Left renal pelvis (tissue), 4 donors: Measurements from ENCODE around the gene ETS1. TPM values are rescaled to one million over a fixed set of nuclear protein-coding genes. Genes with fewer than 3 reads are reported as not detected.

Experiments
- DNase-seq, 4 donors: peaks; one replicate each; pipeline ENCODE4 v3.0.0-alpha.2; 2013; ENCODE audit warnings: low read depth in 4 of 4, low spot score in 3 of 4
- polyA plus RNA-seq, 4 donors: library from polyadenylated mRNA; unstranded; fragments of 120-200 nt; gene quantifications; one replicate each; pipeline ENCODE4 v1.2.1, GENCODE V29; 2013; ENCODE audit not compliant: insufficient read length in 4 of 4

Gene ETS1
- polyA plus RNA-seq, 4 donors, result 61.3 to 83.5 (median 70.9) TPM

DNA sequence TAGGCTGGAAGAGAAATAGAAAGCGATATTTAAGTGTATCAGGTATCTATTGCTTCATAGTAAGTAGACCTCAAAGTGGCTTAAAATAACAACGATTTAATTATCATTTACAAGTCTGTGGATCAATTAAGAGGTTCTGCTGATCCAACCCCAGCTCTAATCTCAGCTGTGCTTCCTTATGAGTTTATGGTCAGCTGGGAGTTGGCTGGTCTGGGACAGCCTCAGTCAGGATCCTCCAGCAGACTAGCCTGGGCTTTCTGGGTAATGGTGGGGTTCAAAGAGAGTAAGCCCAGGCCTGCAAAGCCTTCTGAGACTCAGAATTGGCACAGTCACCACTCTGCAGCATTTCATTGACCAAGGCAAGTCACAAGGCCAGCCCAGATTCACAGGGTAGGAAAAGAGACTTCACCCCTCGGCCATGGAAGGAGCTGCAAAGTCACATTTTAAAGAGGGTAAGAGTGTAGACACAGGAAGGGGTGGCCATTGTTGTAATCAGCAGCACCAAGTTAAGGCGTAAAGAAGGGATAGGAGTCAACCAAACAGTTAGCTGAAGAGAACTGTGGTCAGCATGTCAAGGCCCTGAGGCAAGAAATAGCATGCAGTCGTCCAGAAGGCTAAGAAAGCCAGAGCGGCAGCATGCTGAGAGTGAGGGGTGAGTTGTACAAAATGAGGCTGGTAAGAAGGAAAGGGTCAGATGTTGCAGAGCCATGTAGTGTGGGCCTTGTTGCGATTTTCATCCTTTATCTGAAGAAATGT, 168.2 kb downstream of the ETS1 start:
- no peak for DNase-seq

DNA sequence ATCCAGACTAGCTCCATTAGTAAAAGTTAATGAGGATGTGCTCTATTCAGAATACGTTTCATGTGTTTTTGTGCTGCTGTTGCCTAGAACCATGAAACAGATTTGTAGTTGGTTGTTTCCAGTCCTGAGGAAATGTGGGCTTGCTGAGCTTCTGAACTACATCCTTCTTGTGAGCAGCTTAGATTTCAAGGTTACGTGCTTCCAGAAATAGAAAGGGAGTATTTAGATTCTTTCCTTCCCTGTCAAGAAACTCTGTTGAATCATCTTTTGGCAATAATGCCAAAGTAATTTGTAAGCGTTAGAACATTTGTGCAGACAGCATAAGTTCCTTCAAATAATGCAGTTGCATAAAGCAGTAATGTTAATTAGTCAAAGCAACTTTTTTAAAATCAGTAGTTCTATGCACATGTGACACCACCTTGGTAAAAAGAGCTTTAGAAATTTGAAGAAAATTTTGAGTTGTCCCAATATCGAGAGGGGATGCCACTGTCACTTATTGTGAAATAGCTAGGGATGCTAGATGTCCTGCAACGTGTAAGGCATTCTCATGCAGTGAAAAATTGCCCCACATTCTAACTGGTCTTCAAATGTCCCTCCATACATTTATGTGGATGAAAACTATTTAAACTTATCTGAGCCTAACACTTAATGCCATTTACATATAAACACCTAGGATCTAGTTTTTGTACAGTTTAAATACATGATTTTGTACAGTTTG, 169.6 kb downstream of the ETS1 start:
- DNase-seq, result no peak

DNA sequence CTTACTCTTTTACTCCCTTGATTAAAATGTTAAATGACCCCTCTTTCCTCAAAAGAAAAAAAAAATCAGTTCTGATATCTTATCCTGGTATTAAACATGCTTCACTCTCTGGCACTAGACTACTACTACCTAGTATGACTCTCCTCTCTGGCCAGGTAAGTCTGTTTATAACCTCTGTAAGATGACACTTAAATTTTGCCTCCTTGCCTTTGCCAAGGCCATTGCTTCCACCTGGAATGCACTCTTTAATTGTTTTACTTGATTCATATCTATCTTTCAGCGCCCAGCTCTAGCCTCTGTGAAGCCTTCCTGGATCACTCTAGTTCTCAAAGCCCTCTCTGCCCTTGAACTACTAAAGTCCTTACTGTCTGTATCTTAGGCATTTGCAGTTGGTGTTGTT, 170.4 kb downstream of the ETS1 start:
- no peak for DNase-seq

DNA sequence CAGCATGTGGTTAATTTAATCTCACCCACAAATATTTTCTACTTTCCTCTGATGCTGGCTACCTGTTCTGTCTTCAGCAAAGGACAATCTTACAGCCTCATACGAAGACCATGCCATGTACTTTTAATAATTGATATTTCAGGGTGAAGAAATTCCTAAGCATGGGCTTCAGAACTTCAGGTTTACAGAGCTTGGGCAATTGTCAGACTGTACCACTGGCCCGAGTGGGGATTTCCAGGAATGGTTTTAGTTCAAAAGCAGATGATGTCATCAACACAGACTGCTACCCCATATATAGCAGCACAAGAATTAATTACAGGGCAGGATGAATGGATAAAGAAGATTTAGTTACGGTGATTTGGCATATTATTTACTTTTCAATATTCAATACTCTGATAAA, 171.8 kb downstream of the ETS1 start:
- no peak for DNase-seq

DNA sequence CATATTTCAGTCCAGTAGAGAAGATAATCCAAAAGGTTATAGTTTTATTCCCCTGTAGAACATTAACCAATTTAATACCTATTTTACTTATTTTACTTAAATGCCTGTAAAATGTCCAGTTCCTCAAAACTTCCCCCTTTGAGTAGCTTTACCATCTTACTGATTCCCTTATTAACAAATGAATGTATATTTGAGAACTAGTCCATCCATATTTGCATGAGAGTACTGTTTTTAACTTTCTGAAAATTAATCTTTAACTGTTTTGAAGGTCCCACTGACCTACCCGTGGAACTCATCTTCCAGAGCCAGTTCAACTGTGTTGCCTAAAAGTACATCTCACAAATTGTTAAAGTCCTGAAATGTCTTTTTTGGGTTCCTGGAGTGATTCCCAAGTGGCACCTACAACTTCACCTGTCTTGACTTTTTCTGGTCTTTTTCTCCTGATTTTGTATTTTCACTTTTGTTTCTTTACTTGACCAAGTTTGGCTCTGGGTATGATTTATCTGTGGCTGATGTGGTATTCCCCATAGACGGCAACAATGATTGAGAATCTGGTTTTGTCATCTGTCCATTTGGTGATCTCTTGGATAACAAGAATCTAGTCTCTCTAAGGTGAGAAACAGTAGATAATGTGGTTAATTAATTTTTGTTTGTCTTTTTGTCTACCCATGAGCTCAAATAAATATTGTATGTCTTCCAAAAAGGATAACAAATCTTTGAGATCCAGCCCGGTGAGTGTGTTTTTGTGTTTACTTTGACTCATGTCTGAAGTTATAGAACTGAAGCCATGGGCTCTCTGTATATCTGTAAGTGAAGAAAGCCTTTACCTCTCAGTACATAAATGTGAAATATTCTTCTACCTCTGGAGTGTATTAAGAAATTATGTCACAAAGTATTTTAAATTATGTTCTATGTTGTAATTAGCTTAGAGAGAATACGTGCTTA, 174.2 kb downstream of the ETS1 start:
- no peak for DNase-seq

DNA sequence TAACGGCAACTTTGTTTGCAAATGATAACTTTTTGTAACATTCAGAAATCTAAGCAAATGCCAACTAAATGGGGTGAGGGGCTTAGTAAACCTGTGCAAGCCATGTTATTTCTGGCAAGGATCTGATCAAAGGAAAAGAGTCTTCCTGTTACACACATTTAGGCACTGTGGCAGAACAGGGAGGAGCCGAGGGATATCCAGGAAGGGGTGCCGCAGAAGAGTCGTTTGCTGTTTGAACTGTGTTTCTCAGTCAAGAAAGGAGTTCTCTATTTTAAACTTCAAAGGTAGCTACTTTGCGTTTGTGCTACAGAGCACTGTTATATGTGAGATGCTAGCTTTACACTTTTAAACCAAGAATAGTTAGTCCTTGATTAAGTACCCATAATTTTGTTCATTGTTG, 175.5 kb downstream of the ETS1 start:
- no peak for DNase-seq

DNA sequence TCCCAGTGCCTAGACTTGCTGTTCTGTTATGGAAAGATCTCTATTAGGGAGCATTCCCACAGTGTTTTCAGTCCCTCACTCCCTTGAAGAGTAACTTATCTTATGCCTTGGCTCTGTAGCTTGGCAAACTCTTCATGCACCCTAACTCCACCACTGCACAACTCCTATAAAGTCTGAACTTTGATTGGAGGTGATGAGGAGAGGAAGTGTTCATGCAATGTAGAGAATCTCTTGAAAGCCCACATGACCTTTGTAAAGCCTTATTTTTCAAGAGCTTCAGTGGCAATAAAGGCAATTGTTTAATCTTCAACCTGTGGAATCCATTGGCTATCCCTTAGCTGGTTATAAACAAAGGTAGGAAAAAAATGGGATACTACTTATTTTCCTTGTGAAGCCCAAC, 176.2 kb downstream of the ETS1 start:
- no peak for DNase-seq

DNA sequence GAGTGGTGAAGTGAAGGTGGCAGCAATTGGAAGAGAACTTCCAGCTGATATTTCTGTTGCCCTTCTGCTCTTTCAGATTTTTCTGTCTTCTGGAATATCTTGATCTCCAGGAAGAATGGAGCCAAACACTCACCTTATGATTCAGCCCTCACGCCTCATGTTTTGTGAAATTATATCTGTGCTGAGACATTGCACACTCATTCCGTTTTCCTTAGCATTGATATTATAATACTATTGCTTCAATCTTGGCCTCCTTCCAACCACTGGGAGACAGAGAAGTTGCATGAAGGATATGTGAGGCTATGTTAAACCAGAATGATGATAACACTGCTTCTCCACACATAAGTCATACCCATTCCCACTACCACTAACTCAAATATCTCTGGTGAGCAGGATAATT, 177.9 kb downstream of the ETS1 start:
- no peak for DNase-seq

Other genes starting within 250 kb of the ETS1 start
- gene FLI1, start 106.5 kb upstream of the ETS1 start, polyA plus RNA-seq, result 10 to 100 TPM; 24.1 to 34.9 (median 30.2) TPM